Measurements from ENCODE around the gene DHRS3.

GRCh38 chr1:12618965-12619791, 1.2 kb upstream of the DHRS3 start:
- peak; percentile 73 for TF ChIP-seq YY1 (IDR thresholded peaks at IDR 0.05; ENCODE audit: extremely low read depth, insufficient replicate concordance, low read depth, low read length)
- no peak for TF ChIP-seq POLR2A (IDR thresholded peaks at IDR 0.05; ENCODE audit: borderline replicate concordance, extremely low read depth, insufficient read depth, insufficient read length)
- TF ChIP-seq EZH2phosphoT487 (IDR thresholded peaks at IDR 0.05; ENCODE audit: borderline replicate concordance) = no peak
- no peak for TF ChIP-seq CTCF (IDR thresholded peaks at IDR 0.05 in 2 of 3, conservative IDR thresholded peaks at IDR 0.05 in 1 of 3; ENCODE audit: borderline replicate concordance in 1 of 3, insufficient read depth in 1 of 3, low read depth in 2 of 3, low read length in 2 of 3)
- TF ChIP-seq CEBPB (IDR thresholded peaks at IDR 0.05; ENCODE audit: low read depth) = no peak
- no peak for TF ChIP-seq SIN3A (IDR thresholded peaks at IDR 0.05; ENCODE audit: low read depth)
- no peak for TF ChIP-seq EZH2 (IDR thresholded peaks at IDR 0.05)
- TF ChIP-seq POLR2AphosphoS5 (IDR thresholded peaks at IDR 0.05; ENCODE audit: low read depth, low read length) = peak; percentile 91

Data from HCT116 (cell line).